ENCODE data around the gene COL4A4.

DNA sequence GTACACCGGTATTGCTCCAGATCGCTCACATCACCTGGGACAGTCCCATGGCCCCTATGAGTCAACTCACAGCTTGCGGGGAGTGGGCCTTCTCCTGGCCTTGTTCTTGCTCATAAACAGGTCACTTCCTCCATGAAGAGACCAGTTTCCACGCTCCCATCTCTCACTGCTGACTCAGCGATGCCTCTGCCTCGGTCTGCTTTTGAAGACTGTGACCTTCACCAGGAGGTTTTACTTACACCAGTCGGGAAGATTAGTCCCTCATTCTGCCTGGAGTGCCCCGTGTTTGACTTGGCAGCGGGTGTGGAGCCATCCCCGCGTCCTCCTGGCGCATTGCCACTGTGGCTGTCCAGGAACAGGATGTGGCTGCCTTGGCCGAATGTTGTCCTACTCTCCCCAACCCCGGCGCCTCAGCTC lies 168.4 kb downstream of the COL4A4 start:
- TF ChIP-seq, protein P1, sequence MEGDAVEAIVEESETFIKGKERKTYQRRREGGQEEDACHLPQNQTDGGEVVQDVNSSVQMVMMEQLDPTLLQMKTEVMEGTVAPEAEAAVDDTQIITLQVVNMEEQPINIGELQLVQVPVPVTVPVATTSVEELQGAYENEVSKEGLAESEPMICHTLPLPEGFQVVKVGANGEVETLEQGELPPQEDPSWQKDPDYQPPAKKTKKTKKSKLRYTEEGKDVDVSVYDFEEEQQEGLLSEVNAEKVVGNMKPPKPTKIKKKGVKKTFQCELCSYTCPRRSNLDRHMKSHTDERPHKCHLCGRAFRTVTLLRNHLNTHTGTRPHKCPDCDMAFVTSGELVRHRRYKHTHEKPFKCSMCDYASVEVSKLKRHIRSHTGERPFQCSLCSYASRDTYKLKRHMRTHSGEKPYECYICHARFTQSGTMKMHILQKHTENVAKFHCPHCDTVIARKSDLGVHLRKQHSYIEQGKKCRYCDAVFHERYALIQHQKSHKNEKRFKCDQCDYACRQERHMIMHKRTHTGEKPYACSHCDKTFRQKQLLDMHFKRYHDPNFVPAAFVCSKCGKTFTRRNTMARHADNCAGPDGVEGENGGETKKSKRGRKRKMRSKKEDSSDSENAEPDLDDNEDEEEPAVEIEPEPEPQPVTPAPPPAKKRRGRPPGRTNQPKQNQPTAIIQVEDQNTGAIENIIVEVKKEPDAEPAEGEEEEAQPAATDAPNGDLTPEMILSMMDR (IDR thresholded peaks at IDR 0.05; ENCODE audit: low read length): no peak
- no peak for TF ChIP-seq EZH2 (optimal IDR thresholded peaks at IDR 0.05; ENCODE audit: low read depth, low read length)
- TF ChIP-seq EZH2phosphoT487 (IDR thresholded peaks at IDR 0.05; ENCODE audit: low read length): no peak
